H1 (cell line): Measurements from ENCODE around the gene ALKBH1. TPM values are rescaled to one million over a fixed set of nuclear protein-coding genes. Genes with fewer than 3 reads are reported as not detected.

Source experiments
- CTCF ChIA-PET: fragments of 300-600 bp; sonication (Branson Sonifier 250); formaldehyde crosslinking; loops from one replicate; lab custom pipeline; 2021; ENCODE audit not compliant: partially characterized antibody; lab: Charles Lee
- POLR2A ChIA-PET: fragments of 300-600 bp; sonication (Branson Sonifier 250); formaldehyde crosslinking; loops from one replicate; lab custom pipeline; 2021; ENCODE audit warnings: inconsistent platforms; ENCODE audit not compliant: partially characterized antibody; lab: Charles Lee
- DNase-seq, 2 experiments: peaks; one replicate each; pipeline versions ENCODE4 v3.0.0 to v3.0.0-alpha.2; 2010 to 2022; ENCODE audit warnings: low spot score in 2 of 2, low read depth in 1 of 2, mixed read lengths in 1 of 2
- FAIRE-seq: peaks from 2 replicates; lab custom pipeline; 2011; peaks lifted over from hg19 to GRCh38; lab: Jason Lieb, UNC
- H2AFZ ChIP-seq: 2 replicates; pipeline ENCODE4 v1.8.1; 2012; ENCODE audit warnings: low read length, inconsistent platforms
- H2AK5ac ChIP-seq: 2 replicates; pipeline ENCODE4 v1.6.1; 2013; ENCODE audit warnings: low read depth, low read length
- H2BK120ac ChIP-seq: replicated peaks from 2 replicates; pipeline ENCODE3; 2013; ENCODE audit warnings: low read depth, low read length, inconsistent platforms
- H2BK12ac ChIP-seq: 2 replicates; pipeline ENCODE4 v1.6.1; 2013; ENCODE audit warnings: low read depth, low read length
- H2BK15ac ChIP-seq: 2 replicates; pipeline ENCODE4 v1.6.1; 2013; ENCODE audit warnings: low read length
- H2BK20ac ChIP-seq: 2 replicates; pipeline ENCODE4 v1.6.1; 2013; ENCODE audit warnings: low read length
- H2BK5ac ChIP-seq: 2 replicates; pipeline ENCODE4 v1.6.1; 2013; ENCODE audit warnings: low read depth, low read length
- H3K14ac ChIP-seq: 2 replicates; pipeline ENCODE4 v1.6.1; 2013; ENCODE audit warnings: inconsistent platforms; ENCODE audit not compliant: insufficient read length
- H3K18ac ChIP-seq: 2 replicates; pipeline ENCODE4 v1.6.1; 2013; ENCODE audit warnings: low read length; ENCODE audit errors: extremely low read depth
- H3K23ac ChIP-seq: 2 replicates; pipeline ENCODE4 v1.6.1; 2013; ENCODE audit warnings: inconsistent platforms; ENCODE audit not compliant: insufficient read length
- H3K23me2 ChIP-seq: 2 replicates; pipeline ENCODE4 v1.6.1; 2013; ENCODE audit warnings: low read depth, low read length
- H3K27ac ChIP-seq: 2 replicates; pipeline ENCODE4 v1.6.1; 2011; ENCODE audit warnings: low read depth, low read length, inconsistent platforms
- H3K27me3 ChIP-seq, 4 experiments: replicated peaks in 1 of 4; 1 replicate in 1 of 4; 2 replicates in 3 of 4; pipeline versions ENCODE4 v1.6.1 to v1.8.1; 2011 to 2013; ENCODE audit warnings: low read length in 3 of 4, mild to moderate bottlenecking in 3 of 4, inconsistent platforms in 2 of 4, mixed read lengths in 2 of 4, moderate library complexity in 1 of 4; ENCODE audit not compliant: control insufficient read depth in 3 of 4, insufficient read depth in 3 of 4; ENCODE audit errors: extremely low read depth in 1 of 4
- H3K36me3 ChIP-seq, 4 experiments: 2 replicates each; pipeline versions ENCODE4 v1.6.1 to v1.8.1; 2011 to 2013; ENCODE audit warnings: mild to moderate bottlenecking in 4 of 4, low read length in 3 of 4, moderate library complexity in 2 of 4, control low read depth in 1 of 4, inconsistent platforms in 1 of 4; ENCODE audit not compliant: insufficient read depth in 4 of 4, control insufficient read depth in 2 of 4
- H3K4ac ChIP-seq: replicated peaks from 2 replicates; pipeline ENCODE3; 2013; ENCODE audit warnings: low read length, low read depth, mixed read lengths, inconsistent platforms; ENCODE audit not compliant: insufficient read length
- H3K4me1 ChIP-seq, 4 experiments: replicated peaks in 1 of 4; 1 replicate in 1 of 4; 2 replicates in 3 of 4; pipeline versions ENCODE4 v1.6.1 to v1.8.1; 2011 to 2013; ENCODE audit warnings: low read length in 3 of 4, inconsistent platforms in 2 of 4, mixed read lengths in 1 of 4; ENCODE audit not compliant: insufficient read depth in 4 of 4, control insufficient read depth in 3 of 4
- H3K4me2 ChIP-seq, 2 experiments: 2 replicates each; pipeline versions ENCODE4 v1.6.1 to v1.8.1; 2011 to 2013; ENCODE audit warnings: low read depth in 2 of 2, low read length in 2 of 2, control low read depth in 1 of 2, inconsistent platforms in 1 of 2, mild to moderate bottlenecking in 1 of 2; ENCODE audit not compliant: insufficient read depth in 1 of 2
- H3K4me3 ChIP-seq, 4 experiments: fragments of 200-600, 300-600 bp in 1 of 4; sonication (generic), shearing (Covaris generic), sonication (Bioruptor Twin) in 1 of 4; 2 replicates each; pipeline versions ENCODE4 v1.5.1 to v1.8.1; 2011 to 2016; ENCODE audit warnings: low read length in 4 of 4, low read depth in 3 of 4, control low read depth in 2 of 4, inconsistent platforms in 2 of 4, mild to moderate bottlenecking in 2 of 4, mixed read lengths in 1 of 4, moderate library complexity in 1 of 4; ENCODE audit not compliant: insufficient read depth in 2 of 4; ENCODE audit errors: extremely low read depth in 1 of 4
- H3K56ac ChIP-seq: replicated peaks from 2 replicates; pipeline ENCODE3; 2013; ENCODE audit warnings: low read depth, mild to moderate bottlenecking, mixed read lengths, low read length, inconsistent platforms; ENCODE audit not compliant: insufficient read length
- H3K79me1 ChIP-seq: 2 replicates; pipeline ENCODE4 v1.6.1; 2013; ENCODE audit warnings: low read depth, low read length, control low read depth
- H3K79me2 ChIP-seq, 2 experiments: 2 replicates each; pipeline versions ENCODE4 v1.6.1 to v1.8.1; 2012 to 2013; ENCODE audit warnings: low read length in 2 of 2, mild to moderate bottlenecking in 2 of 2, inconsistent platforms in 1 of 2; ENCODE audit not compliant: insufficient read depth in 2 of 2, control insufficient read depth in 1 of 2
- H3K9ac ChIP-seq, 4 experiments: replicated peaks in 1 of 4; 1 replicate in 1 of 4; 2 replicates in 3 of 4; pipeline versions ENCODE4 v1.6.1 to v1.8.1; 2011 to 2013; ENCODE audit warnings: low read depth in 3 of 4, low read length in 3 of 4, control low read depth in 2 of 4, mild to moderate bottlenecking in 2 of 4, moderate library complexity in 2 of 4, inconsistent platforms in 1 of 4; ENCODE audit errors: extremely low read depth in 1 of 4
- H3K9me3 ChIP-seq, 2 experiments: 2 replicates each; pipeline versions ENCODE4 v1.6.1 to v1.8.1; 2012 to 2013; ENCODE audit warnings: mild to moderate bottlenecking in 2 of 2, moderate library complexity in 2 of 2, control low read depth in 1 of 2, inconsistent platforms in 1 of 2, low read depth in 1 of 2, low read length in 1 of 2, mixed read lengths in 1 of 2; ENCODE audit not compliant: insufficient read depth in 2 of 2
- H4K20me1 ChIP-seq, 2 experiments: replicated peaks in 1 of 2; 2 replicates each; pipeline versions ENCODE3 to v1.8.1; 2011 to 2013; ENCODE audit warnings: inconsistent platforms in 2 of 2, low read length in 2 of 2, mild to moderate bottlenecking in 1 of 2; ENCODE audit not compliant: insufficient read depth in 2 of 2, control insufficient read depth in 1 of 2
- H4K5ac ChIP-seq: 2 replicates; pipeline ENCODE4 v1.6.1; 2013; ENCODE audit warnings: low read length, low read depth, mixed read lengths, inconsistent platforms; ENCODE audit not compliant: insufficient read length
- H4K8ac ChIP-seq: 2 replicates; pipeline ENCODE4 v1.8.0; 2013; ENCODE audit warnings: mild to moderate bottlenecking, moderate library complexity, low read length, inconsistent platforms; ENCODE audit not compliant: insufficient read depth; ENCODE audit errors: extremely low read depth
- H4K91ac ChIP-seq: replicated peaks from 2 replicates; pipeline ENCODE3; 2013; ENCODE audit warnings: low read length, mixed read lengths, inconsistent platforms; ENCODE audit not compliant: insufficient read length
- ATF3 ChIP-seq: IDR thresholded peaks from 2 replicates; pipeline ENCODE4 v1.6.1; 2011; ENCODE audit warnings: low read depth, mild to moderate bottlenecking, low read length; ENCODE audit not compliant: insufficient read depth
- EGR1 ChIP-seq: IDR thresholded peaks from 2 replicates; pipeline ENCODE4 v1.6.1; 2011; ENCODE audit warnings: low read depth, low read length, borderline replicate concordance
- KDM4A ChIP-seq: IDR thresholded peaks from one replicate; pipeline ENCODE4 v1.7.1; 2012; ENCODE audit warnings: low read depth, mild to moderate bottlenecking, moderate library complexity, low read length, inconsistent platforms; ENCODE audit not compliant: severe bottlenecking
- NANOG ChIP-seq: IDR thresholded peaks from 2 replicates; pipeline ENCODE4 v1.6.1; 2011; ENCODE audit warnings: low read length, low read depth, mild to moderate bottlenecking, inconsistent platforms; ENCODE audit not compliant: insufficient read depth, poor library complexity, severe bottlenecking
- POLR2AphosphoS5 ChIP-seq: IDR thresholded peaks from 2 replicates; pipeline ENCODE4 v1.6.1; 2011; ENCODE audit warnings: low read depth, low read length
- YY1 ChIP-seq: IDR thresholded peaks from 2 replicates; pipeline ENCODE4 v1.6.1; 2011; ENCODE audit warnings: low read depth, mild to moderate bottlenecking, low read length
- WGBS, 2 experiments: shearing (Covaris generic) in 1 of 2; methylation state at CpG; one replicate each; pipeline versions ENCODE4 v1.1.6 to v1.1.7; 2013 to 2015; ENCODE audit warnings: low lambda C conversion rate in 2 of 2, mixed read lengths in 2 of 2, inconsistent platforms in 1 of 2, low coverage in 1 of 2, missing lambda C conversion rate in 1 of 2; ENCODE audit not compliant: insufficient replicate concordance in 2 of 2, insufficient coverage in 1 of 2, insufficient read length in 1 of 2; ENCODE audit errors: extremely low coverage in 1 of 2, missing lambda C conversion rate in 1 of 2; 5-methylcytosine and 5-hydroxymethylcytosine counted together
- polyA plus RNA-seq, 7 experiments: library from polyadenylated mRNA; depleted of rRNA in 3 of 7; stranded (reverse) in 5 of 7; unstranded in 2 of 7; fragments of >200 nt in 5 of 7; fragments of 200-250 nt in 2 of 7; gene quantifications; 1 replicate in 5 of 7; 2 replicates in 1 of 7; 4 replicates in 1 of 7; pipeline versions ENCODE4 v1.2.1 to v1.2.3, GENCODE V29; 2011 to 2013; ENCODE audit warnings: missing spikeins in 2 of 7, mixed read lengths in 2 of 7
- total RNA-seq: library from RNA; stranded (reverse); fragmentation: NEBNext Ultra II Directional; extraction: Animal tissue kit (Norgen Biotek cat#: 25700); gene quantifications from 2 replicates; pipeline ENCODE4 v1.2.1, GENCODE V29; 2021

Gene ALKBH1
- total and polyA plus RNA-seq, 2 of the 8 experiments (the other 6 are each of a cell fraction or from before 2014, with no cell fraction given), result 14.3 to 20.0 TPM

- no peaks in the 10 kb centered on the region for H3K36me3 ChIP-seq
- H4K20me1 ChIP-seq, result no peaks in the 10 kb centered on the region
- no peak overlapping the region for H2BK5ac ChIP-seq
- no peaks in the 10 kb centered on the region for H3K79me1 ChIP-seq
- no peak overlapping the region for H4K91ac ChIP-seq
- no peak overlapping the region for H3K9ac ChIP-seq
- WGBS, 2 experiments, result 94% methylated on average over 1 of the region's 1 CpG; no CpG with 5 or more reads in 1 of the 2 experiments
- H2BK12ac ChIP-seq, result no peak overlapping the region
- no peak overlapping the region for H3K23ac ChIP-seq
- H3K27me3 ChIP-seq, result no peaks in the 10 kb centered on the region
- H2AK5ac ChIP-seq, result no peak overlapping the region
- no peak overlapping the region for H3K27ac ChIP-seq
- H3K4me2 ChIP-seq, result no peak overlapping the region
- CTCF ChIA-PET, result no interaction called here
- no peaks in the 10 kb centered on the region for H3K79me2 ChIP-seq
- H3K4me1 ChIP-seq, result no peaks in the 10 kb centered on the region
- POLR2A ChIA-PET, result no interaction called here
- no peak overlapping the region for H3K56ac ChIP-seq
- no peak for FAIRE-seq
- H3K9me3 ChIP-seq, result no peaks in the 10 kb centered on the region
- no peaks in the 10 kb centered on the region; the same call in 1 of the 2 replicates for H3K23me2 ChIP-seq
- H3K18ac ChIP-seq, result no peak overlapping the region
- no peak for TF ChIP-seq NANOG
- TF ChIP-seq ATF3, result no peak
- no peak for TF ChIP-seq EGR1
- TF ChIP-seq KDM4A, result no peak
- TF ChIP-seq YY1, result no peak
- no peak for TF ChIP-seq POLR2AphosphoS5
- TF ChIP-seq, all 59 proteins: peak for 0
- Histone ChIP-seq H2BK20ac (no peak overlapping the region), H4K8ac (no peak overlapping the region), H4K5ac (no peak overlapping the region), H2AFZ (no peak overlapping the region; the same call in 1 of the 2 replicates), H3K4me3 (no peak overlapping the region), H2BK15ac (no peak overlapping the region), H2BK120ac (no peak overlapping the region), H3K14ac (no peak overlapping the region), H3K4ac (no peak overlapping the region)
- no peak for DNase-seq
Measured at GRCh38 chr14:77623201-77623600, 84.6 kb downstream of the ALKBH1 start.
